Skeletal muscle cell (primary cell): Measurements from ENCODE around the gene HSPB7.
A peak's percentile ranks its signal among the peaks of the same experiment; 100 is the strongest.
"Not testable (repeated sequence)": the region's sequence is repeated elsewhere in the genome, so short reads cannot be mapped to it uniquely, and the experiment has no call there.

Experiments used
- DNase-seq: peaks from one replicate; pipeline ENCODE4 v3.0.0-alpha.2; 2010; ENCODE audit warnings: low read depth
- H3K4me3 ChIP-seq: 2 replicates; pipeline ENCODE4 v1.5.1; 2011; ENCODE audit warnings: low read depth, mild to moderate bottlenecking, control low read depth, low read length, moderate library complexity

The HSPB7 gene

DNA sequence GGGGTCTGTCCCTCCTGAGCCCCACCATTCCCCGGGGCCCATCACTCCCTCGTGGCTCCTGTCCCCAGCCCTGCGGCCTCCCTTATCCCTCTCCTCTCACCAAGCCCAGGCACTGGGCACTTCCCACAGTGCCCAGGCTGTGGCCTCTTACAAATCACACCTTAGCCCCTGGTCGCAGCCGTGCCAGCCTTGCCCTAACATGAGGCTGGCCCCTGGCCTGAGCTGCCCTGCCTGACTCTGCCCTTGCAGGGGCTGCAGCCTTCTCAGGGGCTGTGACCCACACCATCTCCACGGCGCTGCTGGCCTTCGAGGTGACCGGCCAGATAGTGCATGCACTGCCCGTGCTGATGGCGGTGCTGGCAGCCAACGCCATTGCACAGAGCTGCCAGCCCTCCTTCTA is 34.1 kb upstream of the HSPB7 start:
- DNase-seq, H3K4me3 ChIP-seq: not testable (repeated sequence)

DNA sequence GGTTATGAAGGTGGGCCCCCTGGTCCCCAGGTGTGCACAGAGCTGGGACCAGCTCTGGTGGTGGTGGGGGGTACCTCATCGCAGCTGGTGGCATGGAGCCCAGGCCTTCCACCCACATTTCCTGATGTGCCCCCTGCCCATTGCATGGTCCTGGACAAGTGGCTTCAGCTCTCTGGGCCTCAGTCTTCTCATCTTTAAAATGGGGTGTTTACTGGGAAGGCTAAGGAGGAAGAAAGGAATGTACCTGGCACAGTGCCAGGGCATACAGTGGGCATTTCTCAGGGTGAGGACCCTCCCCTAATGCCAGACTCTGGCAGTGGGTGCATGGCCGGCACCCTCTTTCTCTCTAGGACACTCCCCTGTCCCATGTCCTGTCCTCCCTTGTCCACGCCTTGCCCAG is 33.2 kb upstream of the HSPB7 start:
- DNase-seq, result no peak
- no peak overlapping the region for H3K4me3 ChIP-seq

DNA sequence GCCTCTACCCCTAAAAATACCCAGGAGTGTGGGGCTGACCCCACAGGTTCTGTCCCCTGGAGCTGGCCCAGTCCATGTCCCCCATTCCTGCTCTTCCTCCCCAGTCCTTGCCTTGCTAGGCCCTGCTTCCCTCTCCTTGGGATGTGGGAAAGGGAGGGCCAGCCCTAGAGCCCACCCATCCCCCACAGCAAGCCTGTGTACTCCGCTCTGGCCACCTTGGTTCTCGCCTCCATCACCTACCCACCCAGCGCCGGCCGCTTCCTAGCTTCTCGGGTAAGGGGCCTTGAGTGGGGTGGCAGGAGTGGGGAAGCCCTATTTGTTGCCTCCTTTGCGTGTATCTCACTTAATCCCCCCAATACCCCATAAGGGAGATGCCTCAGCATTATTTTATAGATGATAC is 32.5 kb upstream of the HSPB7 start:
- H3K4me3 ChIP-seq, result no peak overlapping the region
- no peak for DNase-seq

DNA sequence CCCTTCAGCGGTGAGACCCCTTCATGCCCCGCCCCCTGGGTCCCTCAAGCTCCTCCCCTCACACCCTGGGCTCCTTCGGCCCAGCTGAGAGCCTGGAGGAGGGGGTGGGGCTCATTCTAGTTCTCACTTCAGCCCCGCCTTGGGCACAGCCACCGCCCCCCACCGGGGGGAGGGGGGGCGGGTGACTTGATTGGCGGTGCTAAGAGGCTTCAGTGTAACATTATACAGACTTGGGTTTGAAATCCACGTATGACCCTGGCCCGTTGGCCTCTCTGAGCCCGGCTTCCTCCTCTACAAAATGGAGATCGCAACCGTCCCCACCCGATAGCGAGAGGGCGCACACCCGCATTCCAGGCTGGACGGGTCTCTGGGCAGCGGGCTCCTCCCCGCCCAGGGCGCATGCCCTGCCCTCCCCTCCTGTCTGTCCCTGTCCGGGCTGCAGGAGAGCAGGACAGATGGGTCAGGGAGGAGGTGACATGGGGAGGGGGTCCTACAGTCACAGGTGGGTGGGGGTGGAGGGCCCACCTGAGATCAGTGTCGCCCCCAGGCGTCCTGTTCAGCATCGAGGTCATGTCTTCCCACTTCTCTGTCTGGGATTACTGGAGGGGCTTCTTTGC is 30.8 kb upstream of the HSPB7 start:
- DNase-seq, result no peak
- H3K4me3 ChIP-seq, result peak overlapping the region; percentile 45

DNA sequence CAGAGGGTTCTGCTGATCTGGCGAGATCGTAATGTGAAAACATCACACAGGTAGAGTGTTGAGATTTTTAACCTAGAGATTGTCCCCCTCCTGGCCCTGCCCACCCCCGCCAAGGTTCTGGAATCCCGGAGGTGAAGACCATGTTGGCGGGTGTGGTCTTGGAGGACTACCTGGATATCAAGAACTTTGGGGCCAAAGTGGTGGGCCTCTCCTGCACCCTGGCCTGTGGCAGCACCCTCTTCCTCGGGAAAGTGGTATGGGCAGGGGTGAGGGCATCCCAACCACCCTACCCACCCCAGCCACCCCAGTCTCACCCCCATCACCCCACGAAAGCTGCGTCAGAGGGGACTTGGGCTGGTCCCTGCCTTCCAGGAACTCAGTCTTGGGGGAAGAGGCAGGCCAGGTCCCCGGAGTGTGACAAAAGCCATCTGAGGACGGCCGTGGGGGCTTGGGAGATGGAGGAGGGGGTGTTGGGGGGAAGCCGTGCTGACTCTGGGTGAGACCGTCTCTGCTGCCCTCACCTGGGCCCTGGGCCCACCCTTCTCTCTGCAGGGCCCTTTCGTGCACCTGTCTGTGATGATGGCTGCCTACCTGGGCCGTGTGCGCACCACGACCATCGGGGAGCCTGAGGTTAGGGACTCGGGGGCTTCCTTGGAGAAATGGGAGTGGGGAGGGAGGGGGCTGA is 30.1 kb upstream of the HSPB7 start:
- H3K4me3 ChIP-seq, result no peak overlapping the region
- DNase-seq, result no peak

DNA sequence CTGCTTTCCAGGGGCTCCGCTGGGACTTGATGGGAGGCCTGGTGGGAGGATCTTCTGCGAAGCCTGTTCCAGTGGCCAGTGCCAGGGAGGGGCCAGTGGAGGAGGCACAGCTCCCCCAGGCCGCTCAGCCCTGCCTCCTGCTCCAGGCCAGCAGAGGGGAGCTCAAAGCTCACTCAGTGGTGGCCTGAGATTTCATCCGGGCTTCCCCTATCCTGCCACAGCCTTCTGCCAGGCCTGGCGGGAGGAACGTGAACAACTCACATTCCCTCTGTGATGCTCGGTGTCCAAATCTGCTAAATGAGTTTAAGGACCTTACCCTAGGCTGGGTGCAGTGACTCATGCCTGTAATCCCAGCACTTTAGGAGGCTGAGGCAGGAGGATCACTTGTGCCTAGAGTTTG is 29.0 kb upstream of the HSPB7 start:
- DNase-seq, result no peak
- H3K4me3 ChIP-seq, result no peak overlapping the region

DNA sequence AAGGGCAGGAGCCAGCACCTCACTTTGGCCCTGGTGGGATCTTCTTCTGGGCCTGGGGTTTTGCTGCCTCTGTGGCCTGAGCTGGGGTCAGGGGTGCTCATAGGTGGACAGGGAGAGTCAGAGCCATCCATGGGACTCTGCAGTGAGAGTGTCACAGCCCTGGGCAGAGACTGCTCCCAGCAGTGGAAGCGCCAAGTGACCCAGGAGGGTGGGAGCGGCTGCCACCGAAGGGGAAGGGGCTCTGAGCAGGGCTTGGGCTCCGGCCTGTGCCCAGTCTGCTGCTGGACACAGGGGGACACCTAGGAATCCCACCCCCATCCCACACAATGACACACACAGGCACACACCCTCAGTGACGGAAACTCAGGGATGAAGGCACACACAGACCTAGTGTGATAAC is 26.1 kb upstream of the HSPB7 start:
- H3K4me3 ChIP-seq, result no peak overlapping the region
- no peak for DNase-seq

DNA sequence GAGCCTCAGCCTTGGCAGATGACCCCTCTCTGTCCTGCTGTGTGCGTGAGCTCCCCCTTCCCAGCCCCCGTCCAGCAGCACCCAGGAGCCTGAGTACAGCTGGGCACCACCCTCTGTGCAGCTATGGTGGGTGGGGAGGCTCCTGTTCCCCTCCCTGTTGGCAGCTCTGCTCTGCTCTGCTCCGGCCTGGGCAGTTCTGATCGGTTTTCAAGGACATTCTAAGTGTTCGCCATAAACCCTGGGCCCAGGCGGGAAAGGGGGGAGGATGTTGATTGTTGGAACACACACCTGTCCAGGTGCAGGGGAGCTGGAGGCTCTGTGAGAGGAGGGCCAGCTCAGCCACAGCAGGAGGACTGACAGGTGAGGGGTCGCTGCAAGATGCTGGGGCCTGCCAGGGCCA is 25.7 kb upstream of the HSPB7 start, which contains the start of gene CLCNKB:
Gene CLCNKB, plus strand, starts transcription at position 262 of the 400 bp plus-strand sequence. CDS start 711 bp downstream, outside the sequence.
- DNase-seq, result no peak

DNA sequence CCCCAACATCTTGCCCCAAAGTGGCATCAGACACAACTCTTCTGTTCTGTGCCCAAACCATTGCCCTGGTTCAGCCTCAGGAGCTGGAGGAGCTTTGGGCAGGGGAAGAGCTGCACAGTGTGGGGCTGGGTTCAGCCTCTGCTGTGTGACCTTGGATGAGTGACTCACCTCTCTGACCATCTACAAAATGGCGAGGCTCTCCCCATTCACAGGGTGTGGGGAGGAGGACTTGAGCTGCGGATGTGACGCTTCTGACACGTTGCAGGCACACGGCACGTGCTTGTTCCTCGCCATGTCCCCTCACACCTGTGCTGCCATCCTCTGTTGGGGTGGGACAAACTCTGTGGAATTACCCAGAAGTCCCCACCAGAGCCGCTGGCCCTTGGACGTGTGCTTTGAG is 24.8 kb upstream of the HSPB7 start:
- H3K4me3 ChIP-seq, DNase-seq: not testable (repeated sequence)

More for the DNA sequence above, 25.7 kb upstream of the HSPB7 start, which contains the start of gene CLCNKB:
- H3K4me3 ChIP-seq, result no peak within 1 kb of the TSS

DNA sequence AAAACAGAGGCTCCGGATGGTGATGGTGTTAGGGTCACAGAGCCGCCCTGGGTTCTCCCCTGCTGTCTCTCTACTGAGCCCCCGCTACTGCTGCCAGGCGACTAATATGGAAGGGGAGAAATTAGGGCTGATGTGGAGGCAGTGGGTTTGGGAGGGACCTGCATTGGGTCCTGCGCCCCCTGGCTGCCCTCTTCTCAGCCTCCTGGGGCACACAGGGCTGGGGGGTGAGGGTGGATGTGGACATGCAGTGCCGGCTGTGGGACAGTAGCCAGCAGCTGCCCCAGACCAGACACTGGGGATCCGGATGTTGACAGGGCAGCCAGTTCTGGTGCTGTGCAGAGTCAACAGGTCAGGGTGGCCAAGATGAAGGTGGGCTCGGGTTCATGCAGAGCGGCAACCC is 24.3 kb upstream of the HSPB7 start:
- H3K4me3 ChIP-seq, result no peak overlapping the region
- no peak for DNase-seq

DNA sequence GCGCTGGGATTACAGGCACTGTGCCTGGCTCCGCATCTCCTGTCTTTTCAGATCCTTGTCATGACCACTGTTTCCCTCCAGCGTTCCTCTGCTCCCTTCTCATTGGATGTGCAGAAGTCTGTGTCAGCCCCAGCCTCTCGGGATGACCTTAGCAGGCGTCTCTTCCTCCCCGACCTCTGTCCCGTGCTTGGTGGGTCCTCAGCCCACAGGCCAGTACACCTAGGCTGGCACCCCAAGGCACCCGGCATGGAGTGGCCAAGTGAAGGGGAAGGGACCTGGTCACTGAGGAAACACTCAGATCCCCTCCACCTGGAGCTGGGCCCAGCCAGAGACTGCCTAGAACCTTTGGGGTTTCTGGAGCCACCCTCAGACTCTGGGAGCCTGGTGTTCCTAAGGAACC is 23.4 kb upstream of the HSPB7 start:
- no peak for DNase-seq
- no peak overlapping the region for H3K4me3 ChIP-seq

DNA sequence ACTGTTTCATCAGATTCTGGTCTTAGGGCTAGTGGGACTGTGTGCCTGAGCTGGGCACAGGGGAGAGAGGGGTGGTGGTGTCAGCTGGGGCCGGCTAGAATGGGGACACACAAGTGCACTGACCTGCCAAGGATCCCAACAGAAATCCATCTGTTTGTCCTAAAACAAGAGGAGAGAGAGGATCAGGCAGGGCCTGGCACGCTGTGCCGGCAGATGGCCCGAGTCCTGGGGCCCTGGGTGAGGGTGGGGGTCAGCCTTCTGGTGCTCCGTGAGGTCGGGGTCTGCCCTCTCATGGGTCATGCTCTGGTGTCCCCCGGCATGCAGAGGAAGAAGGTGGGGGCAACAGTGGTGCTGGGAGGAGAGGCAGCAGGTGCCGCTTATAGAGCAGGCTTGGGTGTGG is 22.0 kb upstream of the HSPB7 start:
- not testable (repeated sequence) for H3K4me3 ChIP-seq, DNase-seq

DNA sequence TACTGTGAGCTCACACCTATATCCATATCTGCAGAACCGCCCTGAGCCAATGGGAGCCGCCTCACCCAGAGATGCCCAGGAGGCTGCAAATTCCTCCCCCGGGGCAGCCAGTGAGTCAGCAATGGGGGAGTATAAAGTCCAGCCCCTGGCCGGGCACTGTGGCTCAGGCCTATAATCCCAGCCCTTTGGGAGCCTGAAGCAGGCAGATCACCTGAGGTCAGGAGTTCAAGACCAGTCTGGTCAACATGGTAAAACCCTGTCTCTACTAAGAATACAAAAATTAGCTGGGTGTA is 20.7 kb upstream of the HSPB7 start:
- no peak overlapping the region for H3K4me3 ChIP-seq
- DNase-seq, result no peak

DNA sequence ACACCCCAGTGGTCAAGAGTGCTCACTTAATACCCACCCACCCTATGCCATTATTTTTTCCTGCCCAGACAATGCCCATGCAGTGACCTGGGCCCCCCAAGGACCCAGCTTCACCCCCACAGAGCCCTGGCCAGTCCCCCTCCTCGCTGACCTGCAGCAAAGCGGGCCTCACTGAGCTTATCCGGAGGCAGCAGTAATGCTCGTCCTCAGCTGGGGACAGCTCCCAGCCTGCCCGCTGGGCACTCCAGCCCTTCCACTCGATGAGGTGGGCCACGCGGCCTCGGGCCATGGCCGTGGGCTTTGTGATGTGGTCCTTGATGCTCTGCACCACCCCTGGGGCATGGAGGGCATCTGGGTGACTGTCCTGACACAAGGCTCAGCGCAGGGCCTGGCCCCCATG is 18.6 kb upstream of the HSPB7 start:
- DNase-seq, H3K4me3 ChIP-seq: not testable (repeated sequence)

DNA sequence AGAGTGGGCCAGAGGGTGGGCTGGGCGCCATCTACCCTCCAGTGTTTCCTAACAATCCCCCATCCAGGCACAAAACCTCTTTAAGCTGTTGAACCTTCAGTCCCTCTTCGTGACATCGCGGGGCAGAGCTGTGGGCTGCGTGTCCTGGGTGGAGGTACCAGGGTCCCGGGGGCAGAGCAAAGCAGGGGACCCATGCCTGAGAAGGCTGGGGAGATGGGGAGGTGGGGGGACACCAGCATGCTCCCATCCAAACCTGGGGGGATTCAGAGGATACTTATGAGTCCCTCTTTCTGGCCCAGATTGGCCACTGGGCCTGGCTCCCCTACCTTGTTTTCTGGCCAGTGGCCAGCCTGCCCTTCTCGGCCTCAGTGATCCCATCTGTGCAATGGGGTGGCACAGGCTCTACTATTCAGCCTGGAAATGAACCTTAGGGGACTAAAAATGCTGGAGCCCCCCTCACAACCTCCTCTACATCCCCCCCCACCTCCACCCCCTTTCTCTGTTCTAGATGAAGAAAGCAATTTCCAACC is 15.3 kb upstream of the HSPB7 start:
- H3K4me3 ChIP-seq, DNase-seq: not testable (repeated sequence)

DNA sequence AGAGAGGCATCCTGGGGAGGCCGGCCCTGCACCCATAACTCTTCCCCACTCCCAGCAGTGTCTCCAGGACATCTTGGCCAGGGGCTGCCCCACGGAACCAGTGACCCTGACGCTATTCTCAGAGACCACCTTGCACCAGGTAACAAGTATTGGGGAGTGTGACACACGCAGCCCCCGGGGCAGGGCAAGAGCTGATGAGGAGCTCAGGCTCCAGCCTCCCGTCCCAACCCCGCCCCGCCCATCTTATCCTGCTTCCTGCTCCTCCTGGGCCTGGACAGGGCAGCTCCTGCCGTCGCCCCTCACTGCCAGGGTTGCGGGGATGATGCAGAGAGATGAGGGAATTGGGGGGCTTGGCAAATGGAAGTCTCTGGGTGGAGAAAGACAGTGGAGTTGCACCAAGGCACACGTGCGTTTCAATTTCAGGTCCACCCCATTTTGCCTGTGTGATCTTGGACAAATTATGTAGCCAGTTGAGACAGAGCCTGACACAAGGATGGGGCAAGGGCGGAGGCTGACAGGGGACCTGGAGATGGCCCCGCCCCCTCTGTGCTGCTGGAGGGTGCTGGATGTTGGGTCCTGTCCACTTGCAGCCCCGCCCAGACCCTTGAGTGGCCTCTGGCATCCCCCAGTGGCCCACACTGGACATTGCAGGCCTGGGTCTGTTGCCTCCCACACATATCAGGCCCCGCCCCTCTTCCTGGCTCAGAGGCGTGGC is 14.7 kb upstream of the HSPB7 start:
- peak; percentile 41 for DNase-seq
- no peak overlapping the region for H3K4me3 ChIP-seq

DNA sequence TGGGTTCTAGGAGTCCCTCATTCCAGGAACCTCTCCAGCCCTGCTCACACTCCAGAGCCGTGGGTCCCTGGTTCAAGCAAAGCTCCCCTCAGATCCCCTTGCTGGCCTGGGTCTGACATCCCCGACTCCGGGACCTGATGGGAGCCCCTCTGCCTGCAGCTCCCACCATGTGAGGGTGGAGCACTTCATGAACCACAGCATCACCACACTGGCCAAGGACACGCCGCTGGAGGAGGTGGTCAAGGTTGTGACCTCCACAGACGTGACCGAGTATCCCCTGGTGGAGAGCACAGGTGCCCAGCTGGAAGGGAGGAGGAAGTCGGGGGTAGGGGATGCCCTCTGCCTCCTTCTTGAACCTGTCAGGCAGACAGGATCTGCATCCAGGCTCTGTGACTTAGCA is 13.7 kb upstream of the HSPB7 start:
- no peak for DNase-seq

DNA sequence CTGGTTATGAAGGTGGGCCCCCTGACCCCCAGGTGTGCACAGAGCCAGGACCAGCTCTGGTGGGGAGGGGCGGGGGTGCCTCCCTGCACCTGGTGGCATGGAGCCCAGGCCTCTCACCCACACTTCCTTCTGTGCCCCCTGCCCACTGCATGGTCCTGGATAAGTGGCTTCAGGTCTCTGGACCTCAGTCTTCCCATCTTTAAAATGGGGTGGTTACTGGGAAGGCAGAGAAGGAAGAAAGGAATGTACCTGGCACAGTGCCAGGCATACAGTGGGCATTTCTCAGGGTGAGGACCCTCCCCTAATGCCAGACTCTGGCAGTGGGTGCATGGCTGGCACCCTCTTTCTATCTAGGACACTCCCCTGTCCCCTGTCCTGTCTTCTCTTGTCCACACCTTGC is 11.4 kb upstream of the HSPB7 start:
- H3K4me3 ChIP-seq, result no peak overlapping the region
- no peak for DNase-seq

More for the DNA sequence above, 13.7 kb upstream of the HSPB7 start:
- H3K4me3 ChIP-seq, result no peak overlapping the region

DNA sequence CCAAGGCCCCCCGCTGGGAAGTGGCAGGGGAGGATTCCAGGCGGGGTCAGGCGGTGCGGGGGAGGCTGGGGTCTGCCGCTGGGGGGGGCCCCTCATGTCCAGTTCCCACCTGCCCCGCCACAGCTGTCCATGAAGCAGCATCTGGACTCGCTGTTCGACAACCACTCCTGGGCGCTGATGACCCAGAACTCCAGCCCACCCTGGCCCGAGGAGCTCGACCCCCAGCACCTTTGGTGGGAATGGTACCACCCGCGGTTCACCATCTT is 11.1 kb upstream of the HSPB7 start:
- DNase-seq, H3K4me3 ChIP-seq: not testable (repeated sequence)

DNA sequence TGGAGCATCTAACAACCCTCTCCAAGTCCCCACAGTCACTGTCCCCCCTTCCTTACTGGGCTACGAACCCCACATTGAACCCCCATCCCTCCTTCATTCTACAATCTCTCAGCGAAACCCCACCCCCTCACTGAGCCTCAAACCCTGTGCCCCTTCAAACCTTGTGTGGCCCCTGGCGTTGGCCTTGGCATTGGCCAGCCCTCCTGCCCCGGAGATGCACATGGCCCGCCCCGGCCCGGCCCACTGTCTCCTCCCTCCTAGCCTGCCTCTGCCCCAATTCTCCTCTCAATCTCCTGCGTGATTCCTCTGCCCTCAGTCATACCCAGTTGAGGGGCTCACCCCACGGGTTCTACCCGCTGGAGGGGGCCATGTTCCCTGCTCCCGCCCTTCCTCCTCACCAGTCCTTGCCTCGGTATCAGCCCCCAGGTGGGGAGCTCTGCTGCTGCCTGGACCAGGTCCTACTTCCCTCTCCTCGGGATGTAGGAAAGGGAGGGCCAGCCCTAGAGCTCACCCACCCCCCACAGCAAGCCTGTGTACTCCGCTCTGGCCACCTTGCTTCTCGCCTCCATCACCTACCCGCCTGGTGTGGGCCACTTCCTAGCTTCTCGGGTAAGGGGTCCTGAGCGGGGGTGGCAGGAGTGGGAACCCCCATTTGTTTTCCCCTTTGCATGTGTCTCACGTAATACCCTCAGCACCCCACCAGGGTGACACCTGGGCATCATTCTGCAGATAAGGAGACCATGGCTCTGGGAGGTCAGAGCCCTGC is 10.6 kb upstream of the HSPB7 start:
- H3K4me3 ChIP-seq, result no peak overlapping the region

More for the DNA sequence above, 10.6 kb upstream of the HSPB7 start:
- no peak for DNase-seq
